Iris pigment epithelial cell (primary cell): ENCODE measurements around the gene IL2RG.

Experiments used
- DNase-seq: peaks from one replicate; pipeline ENCODE4 v3.0.0-alpha.2; 2011; ENCODE audit warnings: low read depth

IL2RG gene

GRCh38 chrX:71068044-71068918, 43.1 kb downstream of the IL2RG start, which contains the start of gene SNX12:
TSS of gene SNX12 (minus strand) at chrX:71068334. CDS start at chrX:71068306, 28 bp downstream.
- DNase-seq, result peak; percentile 96

DNA sequence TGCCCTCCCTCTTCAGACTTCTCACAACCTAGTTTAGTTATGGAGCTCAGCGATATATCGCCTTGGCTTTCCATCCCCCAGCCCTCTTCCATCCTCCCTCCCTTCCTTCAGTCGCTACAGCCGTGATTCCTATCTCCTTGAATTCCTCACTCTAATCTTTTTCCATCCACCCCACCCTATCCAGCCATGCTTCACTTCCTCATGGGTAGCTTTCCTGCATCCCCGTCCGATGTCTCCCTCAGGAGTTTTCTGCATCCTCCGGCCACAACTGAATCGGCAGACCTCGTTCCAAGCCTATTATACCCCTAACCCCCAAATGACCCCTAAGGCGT, 43.7 kb downstream of the IL2RG start:
- DNase-seq, result no peak

DNA sequence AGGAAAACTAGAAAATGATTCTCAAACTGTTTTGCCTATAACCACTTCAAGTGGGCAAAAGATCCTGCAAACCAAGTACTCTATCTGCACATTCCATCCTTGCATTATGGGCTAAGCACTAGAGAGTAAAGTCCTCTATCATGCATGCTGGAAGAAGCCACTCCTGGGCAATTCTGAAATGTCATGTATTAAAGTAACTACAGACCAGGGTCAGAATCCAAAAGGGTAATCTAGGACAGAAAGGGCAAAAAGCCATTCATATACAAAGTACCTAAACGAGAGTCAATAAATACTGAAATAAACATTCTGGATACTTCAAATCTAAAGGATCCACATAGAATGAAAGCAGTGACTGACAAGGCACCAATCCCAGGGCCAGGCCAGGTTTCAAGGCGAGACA, 44.3 kb downstream of the IL2RG start:
- peak; percentile 19 for DNase-seq

- no peak for DNase-seq
Observed at GRCh38 chrX:71060127-71060526, 51.2 kb downstream of the IL2RG start.

GRCh38 chrX:71057848-71058530, 53.4 kb downstream of the IL2RG start:
- no peak for DNase-seq
